ENCODE measurements around the gene ESR1.

- TF ChIP-seq, protein P1, sequence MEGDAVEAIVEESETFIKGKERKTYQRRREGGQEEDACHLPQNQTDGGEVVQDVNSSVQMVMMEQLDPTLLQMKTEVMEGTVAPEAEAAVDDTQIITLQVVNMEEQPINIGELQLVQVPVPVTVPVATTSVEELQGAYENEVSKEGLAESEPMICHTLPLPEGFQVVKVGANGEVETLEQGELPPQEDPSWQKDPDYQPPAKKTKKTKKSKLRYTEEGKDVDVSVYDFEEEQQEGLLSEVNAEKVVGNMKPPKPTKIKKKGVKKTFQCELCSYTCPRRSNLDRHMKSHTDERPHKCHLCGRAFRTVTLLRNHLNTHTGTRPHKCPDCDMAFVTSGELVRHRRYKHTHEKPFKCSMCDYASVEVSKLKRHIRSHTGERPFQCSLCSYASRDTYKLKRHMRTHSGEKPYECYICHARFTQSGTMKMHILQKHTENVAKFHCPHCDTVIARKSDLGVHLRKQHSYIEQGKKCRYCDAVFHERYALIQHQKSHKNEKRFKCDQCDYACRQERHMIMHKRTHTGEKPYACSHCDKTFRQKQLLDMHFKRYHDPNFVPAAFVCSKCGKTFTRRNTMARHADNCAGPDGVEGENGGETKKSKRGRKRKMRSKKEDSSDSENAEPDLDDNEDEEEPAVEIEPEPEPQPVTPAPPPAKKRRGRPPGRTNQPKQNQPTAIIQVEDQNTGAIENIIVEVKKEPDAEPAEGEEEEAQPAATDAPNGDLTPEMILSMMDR (IDR thresholded peaks at IDR 0.05), result no peak
- TF ChIP-seq POLR2A (IDR thresholded peaks at IDR 0.05) (no peak), POLR2AphosphoS5 (IDR thresholded peaks at IDR 0.05) (no peak)
Observed at GRCh38 chr6:151959086-151959485, 151.6 kb downstream of the ESR1 start.

All from suprapubic skin (tissue), 4 donors.